ENCODE measurements around the gene ITPRID2. TPM values are rescaled to one million over a fixed set of nuclear protein-coding genes. Genes with fewer than 3 reads are reported as not detected.

ITPRID2 gene
- total RNA-seq, 1 experiment from 2014 or later: 1,605 TPM

GRCh38 chr2:181962142-181962541, 70.6 kb downstream of the ITPRID2 start:
- ChIA-PET CTCF (no interaction called here), POLR2A (interaction anchor here (2.2 kb wide), 1 partner anchor 172 kb away, joined by 4 read pairs; no protein-coding TSS in a partner anchor), RAD21 (ENCODE audit: low non-redundant PET in 1 of 2, low total read pairs in 2 of 2, uncharacterized antibody in 2 of 2, unreplicated experiment in 2 of 2) (no interaction called here)
- Histone ChIP-seq H3K27me3 (ENCODE audit: insufficient read depth, low read length) (no peaks in the 10 kb centered on the region), H2AFZ (ENCODE audit: low read depth, low read length, poor library complexity, severe bottlenecking) (no peak overlapping the region), H3K9ac (ENCODE audit: low read length) (no peak overlapping the region), H3K79me2 (ENCODE audit: insufficient read depth, low read length) (peaks cover 39% of the 10 kb centered on the region), H3K9me2 (ENCODE audit: insufficient read depth) (no peaks in the 10 kb centered on the region), H3K4me2 (ENCODE audit: low read length) (no peak overlapping the region), H3K9me3 (ENCODE audit: control insufficient read depth in 1 of 2, insufficient read depth in 1 of 2, low read depth in 1 of 2, low read length in 2 of 2) (0 out of 4 replicates have a peak, but pooled peaks cover 0 to 3% of the 10 kb centered on the region in 2 experiments), H3K4me1 (ENCODE audit: control insufficient read depth in 1 of 2, insufficient read depth in 2 of 2, low read length in 2 of 2) (peaks cover 35% of the 10 kb centered on the region in 2 experiments), H3K36me3 (ENCODE audit: control insufficient read depth in 1 of 2, insufficient read depth in 2 of 2, low read length in 2 of 2) (no peaks in the 10 kb centered on the region; a peak in 1 of 4 replicates), H3K27ac (ENCODE audit: low read depth, low read length) (no peak overlapping the region), H4K20me1 (ENCODE audit: insufficient read depth) (no peaks in the 10 kb centered on the region), H3K4me3 (replicated peaks in 1 of 2; ENCODE audit: low read depth in 1 of 2, low read length in 2 of 2) (no peak overlapping the region)
- intact Hi-C loops (cut with micrococcal nuclease): no loop called here
- ATAC-seq: no peak
- no peak for TF ChIP-seq RAD21 (IDR thresholded peaks at IDR 0.05; ENCODE audit: low read depth)
- no peak for TF ChIP-seq ELF1 (IDR thresholded peaks at IDR 0.05; ENCODE audit: borderline replicate concordance, low read depth)
- TF ChIP-seq POLR2AphosphoS5 (IDR thresholded peaks at IDR 0.05; ENCODE audit: low read depth, low read length): no peak
- TF ChIP-seq ZNF274 (IDR thresholded peaks at IDR 0.05; ENCODE audit: low read depth, low read length): no peak
- TF ChIP-seq EGR1 (IDR thresholded peaks at IDR 0.05; ENCODE audit: low read depth): no peak
- no peak for TF ChIP-seq SIN3A (IDR thresholded peaks at IDR 0.05; ENCODE audit: low read depth)
- TF ChIP-seq EZH2phosphoT487 (IDR thresholded peaks at IDR 0.05; ENCODE audit: borderline replicate concordance): no peak
- TF ChIP-seq EZH2 (IDR thresholded peaks at IDR 0.05): no peak
- no TSS peak for BruUV-seq (replicated peaks)
- DNase-seq (ENCODE audit: low read depth, low spot score): no peak

GRCh38 chr2:181970160-181970794, 78.7 kb downstream of the ITPRID2 start:
- Histone ChIP-seq H3K4me3 (replicated peaks in 1 of 2; ENCODE audit: low read depth in 1 of 2, low read length in 2 of 2) (no peak overlapping the region), H3K79me2 (ENCODE audit: insufficient read depth, low read length) (peaks cover 12% of the 10 kb centered on the region), H3K9ac (ENCODE audit: low read length) (no peak overlapping the region), H3K36me3 (ENCODE audit: control insufficient read depth in 1 of 2, insufficient read depth in 2 of 2, low read length in 2 of 2) (no peaks in the 10 kb centered on the region), H3K27me3 (ENCODE audit: insufficient read depth, low read length) (no peaks in the 10 kb centered on the region), H2AFZ (ENCODE audit: low read depth, low read length, poor library complexity, severe bottlenecking) (no peak overlapping the region), H3K9me2 (ENCODE audit: insufficient read depth) (no peaks in the 10 kb centered on the region), H3K9me3 (ENCODE audit: control insufficient read depth in 1 of 2, insufficient read depth in 1 of 2, low read depth in 1 of 2, low read length in 2 of 2) (0 out of 4 replicates have a peak, but pooled peaks cover 0 to 3% of the 10 kb centered on the region in 2 experiments), H3K4me1 (ENCODE audit: control insufficient read depth in 1 of 2, insufficient read depth in 2 of 2, low read length in 2 of 2) (no peaks in the 10 kb centered on the region), H3K4me2 (ENCODE audit: low read length) (no peak overlapping the region), H3K27ac (ENCODE audit: low read depth, low read length) (no peak overlapping the region), H4K20me1 (ENCODE audit: insufficient read depth) (no peaks in the 10 kb centered on the region)
- ChIA-PET CTCF (no interaction called here), RAD21 (ENCODE audit: low non-redundant PET in 1 of 2, low total read pairs in 2 of 2, uncharacterized antibody in 2 of 2, unreplicated experiment in 2 of 2) (no interaction called here), POLR2A (no interaction called here)
- TF ChIP-seq POLR2A (IDR thresholded peaks at IDR 0.05; ENCODE audit: borderline replicate concordance, extremely low read depth, insufficient read depth, insufficient read length) (no peak), RAD21 (IDR thresholded peaks at IDR 0.05; ENCODE audit: low read depth) (peak; percentile 26; the same call in 1 of the 2 replicates), TCF7L2 (IDR thresholded peaks at IDR 0.05; ENCODE audit: borderline replicate concordance, extremely low read depth, insufficient read depth, insufficient read length) (no peak)
- DNase-seq (ENCODE audit: low read depth, low spot score): no peak
- no TSS peak for BruUV-seq (replicated peaks)
- ATAC-seq: no peak
- intact Hi-C loops (cut with micrococcal nuclease): no loop called here
